SH-SY5Y (cell line): Measurements from ENCODE around the gene SLC23A2.

ENCODE experiments used
- GATA2 ChIP-seq: IDR thresholded peaks from 2 replicates; pipeline ENCODE4 v1.6.1; 2011; ENCODE audit warnings: mild to moderate bottlenecking, low read depth, low read length
- GATA3 ChIP-seq: IDR thresholded peaks from 2 replicates; pipeline ENCODE4 v1.6.1; 2011; ENCODE audit warnings: low read depth, mild to moderate bottlenecking, low read length, moderate library complexity

Gene SLC23A2

GRCh38 chr20:5001174-5002076, at the start of gene SLC23A2:
SLC23A2 (minus strand) TSS chr20:5001510; CDS start chr20:4932562, 68,948 bp downstream.
- TF ChIP-seq GATA2 (no peak), GATA3 (no peak)

- TF ChIP-seq GATA3: no peak
- TF ChIP-seq GATA2: no peak
These were observed 45.5 kb upstream of the SLC23A2 start for GRCh38 chr20:5046656-5047339.

- TF ChIP-seq GATA3 (no peak), GATA2 (no peak)
These were observed 44.6 kb upstream of the SLC23A2 start for GRCh38 chr20:5045906-5046305.

GRCh38 chr20:5044075-5044620, 42.8 kb upstream of the SLC23A2 start:
- no peak for TF ChIP-seq GATA3
- no peak for TF ChIP-seq GATA2

GRCh38 chr20:5041433-5041832, 40.1 kb upstream of the SLC23A2 start:
- TF ChIP-seq GATA3 (no peak), GATA2 (no peak)

GRCh38 chr20:5040345-5040744, 39.0 kb upstream of the SLC23A2 start:
- no peak for TF ChIP-seq GATA3
- TF ChIP-seq GATA2: no peak

- TF ChIP-seq GATA2 (no peak), GATA3 (no peak)
These were observed 38.6 kb upstream of the SLC23A2 start for GRCh38 chr20:5039889-5040288.

- no peak for TF ChIP-seq GATA2
- no peak for TF ChIP-seq GATA3
These were observed 37.9 kb upstream of the SLC23A2 start for GRCh38 chr20:5039255-5039657.

GRCh38 chr20:5036828-5037227, 35.5 kb upstream of the SLC23A2 start:
- TF ChIP-seq GATA2 (no peak), GATA3 (no peak)

- TF ChIP-seq GATA3: no peak
These were observed 32.3 kb upstream of the SLC23A2 start for GRCh38 chr20:5033566-5033965.

GRCh38 chr20:5031206-5031557, 29.9 kb upstream of the SLC23A2 start:
- TF ChIP-seq GATA2 (no peak), GATA3 (no peak)

- TF ChIP-seq GATA2 (no peak), GATA3 (no peak)
These were observed 29.3 kb upstream of the SLC23A2 start for GRCh38 chr20:5030348-5031205.

- TF ChIP-seq GATA2: no peak
- no peak for TF ChIP-seq GATA3
These were observed 23.7 kb upstream of the SLC23A2 start for GRCh38 chr20:5024982-5025381.

- TF ChIP-seq GATA3 (no peak), GATA2 (no peak)
These were observed 22.8 kb upstream of the SLC23A2 start for GRCh38 chr20:5024103-5024502.
